Choroid plexus epithelial cell (primary cell): ENCODE data around the gene HMBS.
"Not testable (repeated sequence)": the region's sequence is repeated elsewhere in the genome, so short reads cannot be mapped to it uniquely, and the experiment has no call there.

ENCODE experiments used
- DNase-seq: peaks from one replicate; pipeline ENCODE4 v3.0.0-alpha.2; 2010; ENCODE audit warnings: low read depth
- H3K4me3 ChIP-seq: 2 replicates; pipeline ENCODE4 v1.5.1; 2011; ENCODE audit warnings: low read depth, mild to moderate bottlenecking, control low read depth, low read length, moderate library complexity
- TF ChIP-seq, protein P1 (sequence below): conservative IDR thresholded peaks from 2 replicates; pipeline ENCODE4 v1.5.1; 2011; ENCODE audit warnings: low read depth, mild to moderate bottlenecking, control low read depth, inconsistent platforms, low read length, moderate library complexity

The HMBS gene

DNA sequence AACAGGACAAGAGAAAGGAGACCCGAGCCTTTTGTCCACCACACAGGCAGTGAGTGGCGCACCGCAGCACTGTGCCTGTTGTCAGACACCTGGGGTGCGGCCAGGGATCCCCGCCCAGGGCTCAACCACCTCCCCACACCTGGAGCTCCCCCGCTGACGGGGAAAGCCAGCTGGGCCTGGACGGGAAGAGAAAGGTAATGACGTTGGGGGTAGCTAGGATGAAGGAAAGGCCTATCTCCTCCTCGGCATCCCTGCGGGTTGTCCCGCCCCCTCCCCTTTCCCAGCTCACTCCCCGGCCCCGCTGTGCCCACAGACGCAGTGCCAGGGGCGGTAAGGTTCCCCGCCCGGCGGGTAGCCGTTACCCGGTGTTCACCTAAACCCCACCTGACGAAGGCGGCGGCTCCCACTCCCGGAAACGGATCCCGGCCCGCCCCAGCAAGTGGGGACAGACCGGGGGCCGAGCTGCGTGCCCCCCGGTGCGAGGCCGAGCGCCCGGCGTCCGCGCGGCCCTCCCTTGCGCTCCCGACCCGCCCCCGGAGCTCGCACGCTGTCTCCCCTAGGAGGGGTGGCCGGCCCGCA lies 28.2 kb upstream of the HMBS start:
- DNase-seq, result no peak
- H3K4me3 ChIP-seq, result peak overlapping the region; percentile 88
- TF ChIP-seq, protein P1, sequence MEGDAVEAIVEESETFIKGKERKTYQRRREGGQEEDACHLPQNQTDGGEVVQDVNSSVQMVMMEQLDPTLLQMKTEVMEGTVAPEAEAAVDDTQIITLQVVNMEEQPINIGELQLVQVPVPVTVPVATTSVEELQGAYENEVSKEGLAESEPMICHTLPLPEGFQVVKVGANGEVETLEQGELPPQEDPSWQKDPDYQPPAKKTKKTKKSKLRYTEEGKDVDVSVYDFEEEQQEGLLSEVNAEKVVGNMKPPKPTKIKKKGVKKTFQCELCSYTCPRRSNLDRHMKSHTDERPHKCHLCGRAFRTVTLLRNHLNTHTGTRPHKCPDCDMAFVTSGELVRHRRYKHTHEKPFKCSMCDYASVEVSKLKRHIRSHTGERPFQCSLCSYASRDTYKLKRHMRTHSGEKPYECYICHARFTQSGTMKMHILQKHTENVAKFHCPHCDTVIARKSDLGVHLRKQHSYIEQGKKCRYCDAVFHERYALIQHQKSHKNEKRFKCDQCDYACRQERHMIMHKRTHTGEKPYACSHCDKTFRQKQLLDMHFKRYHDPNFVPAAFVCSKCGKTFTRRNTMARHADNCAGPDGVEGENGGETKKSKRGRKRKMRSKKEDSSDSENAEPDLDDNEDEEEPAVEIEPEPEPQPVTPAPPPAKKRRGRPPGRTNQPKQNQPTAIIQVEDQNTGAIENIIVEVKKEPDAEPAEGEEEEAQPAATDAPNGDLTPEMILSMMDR, result no peak

DNA sequence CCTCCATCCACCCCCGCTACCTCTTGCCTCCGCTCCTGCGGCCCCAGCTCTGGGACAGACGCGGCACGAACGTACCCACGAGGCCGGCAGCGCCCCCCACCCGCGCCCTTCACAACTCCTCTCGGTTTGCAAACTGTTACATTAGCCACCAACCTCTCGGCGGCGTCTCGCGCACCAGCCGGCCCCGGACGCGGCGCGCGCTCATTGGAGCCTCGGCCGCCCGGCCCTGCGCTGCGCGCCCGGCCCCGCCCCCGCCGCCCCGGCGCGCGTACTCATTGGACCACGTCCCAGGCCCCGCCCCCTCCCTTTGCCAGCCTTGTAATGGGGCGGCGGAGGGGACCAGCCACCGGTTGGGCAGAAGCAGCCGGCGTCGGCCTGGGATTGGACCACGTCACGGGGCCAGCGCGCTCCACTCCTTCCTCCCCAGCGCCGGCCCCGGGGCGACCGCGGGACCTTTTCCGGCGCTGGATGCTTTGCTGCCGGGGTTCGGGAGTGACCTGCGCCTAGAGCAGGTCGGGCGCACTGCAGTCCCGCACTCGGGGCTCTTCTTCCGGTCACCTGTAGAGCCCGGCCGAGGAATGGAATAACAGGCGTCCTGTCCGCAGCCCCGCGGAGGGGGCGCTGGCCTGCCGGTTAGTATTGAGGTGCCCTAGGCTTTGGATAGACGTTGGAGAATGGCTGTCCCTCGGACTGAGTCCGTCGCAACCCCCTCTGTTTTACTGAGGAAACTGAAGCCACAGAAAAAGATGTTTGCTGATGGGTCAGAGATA lies 27.5 kb upstream of the HMBS start, which contains the start of gene HYOU1:
TSS of gene HYOU1 (minus strand) at position 206 of the 770 bp plus-strand sequence. CDS start 1,045 bp downstream, outside the sequence.
- peak; percentile 97 for DNase-seq
- TF ChIP-seq, protein P1, result peak; percentile 53
- peak within 1 kb of the TSS; percentile 88 for H3K4me3 ChIP-seq

DNA sequence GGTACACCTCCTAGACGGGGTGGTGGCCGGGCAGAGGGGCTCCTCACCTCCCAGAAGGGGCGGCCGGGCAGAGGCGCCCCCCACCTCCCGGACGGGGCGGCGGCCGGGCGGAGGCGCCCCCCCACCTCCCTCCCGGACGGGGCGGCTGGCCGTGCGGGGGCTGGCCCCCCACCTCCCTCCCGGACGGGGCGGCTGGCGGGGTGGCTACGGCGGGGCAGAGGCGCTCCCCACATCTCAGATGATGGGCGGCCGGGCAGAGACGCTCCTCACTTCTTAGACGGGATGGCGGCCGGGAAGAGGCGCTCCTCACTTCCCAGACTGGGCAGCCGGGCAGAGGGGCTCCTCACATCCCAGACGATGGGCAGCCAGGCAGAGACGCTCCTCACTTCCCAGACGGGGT lies 25.6 kb upstream of the HMBS start:
- not testable (repeated sequence) for H3K4me3 ChIP-seq, DNase-seq

DNA sequence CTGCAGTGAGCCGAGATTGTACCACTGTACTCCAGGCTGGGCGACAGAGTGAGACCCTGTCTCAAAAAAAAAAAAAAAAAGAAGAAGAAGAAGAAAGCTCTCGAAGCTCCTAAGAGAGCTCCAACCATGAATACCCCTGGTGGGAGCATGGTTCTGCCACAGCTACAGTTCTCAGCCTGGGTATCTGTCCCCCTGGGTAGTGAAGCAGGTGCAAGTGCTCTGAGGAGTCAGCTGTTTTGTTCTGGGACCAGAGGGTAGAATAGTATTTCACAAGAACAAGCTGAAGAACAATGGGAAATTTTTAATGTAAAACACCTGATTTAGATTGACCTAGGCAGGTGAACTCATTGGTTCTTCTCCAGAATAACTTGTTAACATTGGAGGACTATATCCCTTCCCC lies 23.4 kb upstream of the HMBS start:
- TF ChIP-seq, protein P1, result no peak
- no peak overlapping the region for H3K4me3 ChIP-seq
- no peak for DNase-seq

DNA sequence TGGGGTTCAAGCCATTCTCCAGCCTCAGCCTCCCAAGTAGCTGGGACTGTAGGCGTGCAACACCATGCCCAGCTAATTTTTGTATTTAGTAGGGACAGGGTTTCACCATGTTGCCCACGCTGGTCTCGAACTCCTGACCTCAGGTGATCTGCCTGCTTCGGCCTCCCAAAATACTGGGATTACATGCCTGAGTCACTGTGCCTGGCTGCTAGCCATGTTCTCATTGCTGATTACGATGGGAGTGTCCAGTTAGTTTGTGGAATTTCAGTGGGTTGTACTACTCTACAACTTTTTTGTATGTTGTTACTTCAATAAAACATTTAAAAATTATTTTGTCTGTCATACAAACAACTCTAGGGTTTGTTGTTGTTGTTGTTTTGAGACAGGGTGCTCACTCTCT lies 21.9 kb upstream of the HMBS start:
- DNase-seq, result peak; percentile 74
- TF ChIP-seq, protein P1, result no peak
- H3K4me3 ChIP-seq, result no peak overlapping the region

DNA sequence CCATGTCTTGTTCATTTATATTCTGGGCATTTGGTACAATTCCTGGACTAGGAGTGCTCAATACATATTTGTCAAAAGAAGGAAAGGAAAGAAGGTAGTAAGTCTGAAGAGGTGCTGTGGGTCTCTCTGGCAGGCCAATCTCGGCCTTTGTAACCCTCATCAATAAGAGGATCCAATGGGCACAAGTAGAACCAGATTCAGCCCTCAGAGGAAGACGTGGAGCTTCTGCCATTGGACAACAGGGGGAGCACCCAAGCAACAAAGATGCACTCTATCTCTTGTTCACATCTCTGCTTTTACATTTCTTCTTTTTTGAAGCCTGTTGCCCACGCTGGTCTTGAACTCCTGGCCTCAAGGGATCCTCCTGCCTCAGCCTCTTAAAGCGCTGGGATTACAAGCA lies 19.3 kb upstream of the HMBS start:
- TF ChIP-seq, protein P1, result peak; percentile 75
- no peak overlapping the region for H3K4me3 ChIP-seq
- DNase-seq, result peak; percentile 62

DNA sequence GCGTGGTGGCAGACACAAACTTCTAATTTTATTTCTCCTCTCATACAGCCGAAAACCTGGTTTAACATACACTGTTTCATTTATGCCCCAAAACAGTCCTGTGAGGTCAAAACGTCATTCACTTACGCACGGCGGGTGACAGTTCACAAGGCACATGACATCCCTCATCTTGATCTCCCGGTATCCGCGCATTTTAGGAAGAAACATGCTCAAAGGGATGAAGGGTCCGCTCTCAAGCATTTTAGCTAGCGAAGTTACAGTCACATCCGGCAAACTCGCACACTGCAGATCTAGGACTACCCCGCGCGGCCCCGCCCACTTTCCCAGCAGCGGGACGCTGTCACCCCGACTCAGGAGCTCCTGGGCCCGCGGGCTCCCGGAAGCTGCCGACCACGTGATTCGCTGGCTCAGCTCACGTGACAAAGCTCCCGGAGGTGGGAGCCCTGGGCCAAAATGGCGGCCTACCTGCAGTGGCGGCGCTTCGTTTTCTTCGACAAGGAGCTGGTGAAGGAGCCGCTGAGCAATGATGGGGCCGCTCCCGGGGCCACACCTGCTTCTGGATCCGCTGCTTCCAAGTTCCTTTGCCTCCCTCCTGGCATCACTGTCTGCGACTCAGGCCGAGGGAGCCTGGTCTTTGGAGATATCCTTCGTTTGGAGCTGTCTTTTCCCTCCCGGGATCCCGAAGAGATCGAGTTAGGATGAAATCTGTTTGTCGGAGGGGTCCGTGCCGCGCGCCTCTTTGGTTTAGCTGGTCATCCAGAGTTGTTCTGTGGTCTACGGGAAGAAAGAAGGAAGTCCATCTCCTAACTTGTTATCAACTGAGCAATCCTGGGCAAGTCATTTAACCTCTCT lies 17.1 kb upstream of the HMBS start, which contains the start of gene VPS11:
TSS of gene VPS11 (plus strand) at position 448 of the 852 bp plus-strand sequence. CDS start at position 454, 6 bp downstream.
- peak; percentile 97 for DNase-seq
- TF ChIP-seq, protein P1, result no peak

More for the DNA sequence above, 17.1 kb upstream of the HMBS start, which contains the start of gene VPS11:
- peak within 1 kb of the TSS; percentile 99 for H3K4me3 ChIP-seq
